Central memory CD4-positive, alpha-beta T cell (primary cell): Measurements from ENCODE around the gene HES7.
"Not testable (repeated sequence)": the region's sequence is repeated elsewhere in the genome, so short reads cannot be mapped to it uniquely, and the experiment has no call there.

Experiments
- DNase-seq: peaks from one replicate; pipeline ENCODE4 v3.0.0; 2022
- total RNA-seq, 3 experiments: gene quantifications; one replicate each; lab custom pipeline; 2026; lab: John Stamatoyannopoulos, UW

HES7 gene
- 0 to 0.58 (median 0.39) reads per million in 3 experiments for total RNA-seq

GRCh38 chr17:8123695-8124349 is at the start of gene HES7:
TSS of gene HES7 (minus strand) at chr17:8124106. CDS start at chr17:8124084, 22 bp downstream.
- no peak for DNase-seq

GRCh38 chr17:8173056-8173870 is 49.4 kb upstream of the HES7 start:
- DNase-seq: peak; percentile 91

- not testable (repeated sequence) for DNase-seq
Observed at GRCh38 chr17:8170186-8170585, 46.3 kb upstream of the HES7 start.

- DNase-seq: no peak
Observed at GRCh38 chr17:8167526-8167925, 43.6 kb upstream of the HES7 start.

- DNase-seq: no peak
Observed at GRCh38 chr17:8166731-8167130, 42.8 kb upstream of the HES7 start.

GRCh38 chr17:8164815-8165131 is 40.9 kb upstream of the HES7 start:
- no peak for DNase-seq

- DNase-seq: peak; percentile 71
Observed at GRCh38 chr17:8163978-8164814, 40.3 kb upstream of the HES7 start.

- no peak for DNase-seq
Observed at GRCh38 chr17:8162997-8163977, 39.4 kb upstream of the HES7 start.

- DNase-seq: peak; percentile 86
Observed at GRCh38 chr17:8162233-8162996, 38.5 kb upstream of the HES7 start, which contains the start of gene VAMP2. TSS of gene VAMP2 (minus strand) at chr17:8162948. CDS start at chr17:8162879, 69 bp downstream.

GRCh38 chr17:8161289-8162232 is 37.7 kb upstream of the HES7 start:
- no peak for DNase-seq

GRCh38 chr17:8160741-8161221 is 36.9 kb upstream of the HES7 start:
- no peak for DNase-seq

GRCh38 chr17:8160224-8160577 is 36.3 kb upstream of the HES7 start:
- DNase-seq: no peak

GRCh38 chr17:8159459-8160223 is 35.7 kb upstream of the HES7 start:
- DNase-seq: no peak

- no peak for DNase-seq
Observed at GRCh38 chr17:8159032-8159400, 35.1 kb upstream of the HES7 start.

GRCh38 chr17:8158267-8159031 is 34.5 kb upstream of the HES7 start:
- DNase-seq: peak; percentile 82

GRCh38 chr17:8156246-8156992 is 32.5 kb upstream of the HES7 start:
- peak; percentile 100 for DNase-seq

- no peak for DNase-seq
Observed at GRCh38 chr17:8155996-8156245, 32.0 kb upstream of the HES7 start.
